PC-3 (cell line): ENCODE results near the gene BHLHE23. TPM values are rescaled to one million over a fixed set of nuclear protein-coding genes. Genes with fewer than 3 reads are reported as not detected.

Experiments used
- ATAC-seq: fragments of 200-7000 bp; cut with Tn5 transposase; 2 replicates; pipeline ENCODE4 v1.9.1; 2020; ENCODE audit warnings: mild to moderate bottlenecking, moderate library complexity
- BruUV-seq: library from RNA; stranded (reverse); fragments of 400-500 nt; replicated peaks from 2 replicates; lab custom pipeline; 2021; lab: Mats Ljungman, UMichigan
- CTCF ChIA-PET: fragments of 300-600 bp; sonication (Branson Sonifier 250); formaldehyde crosslinking; loops from one replicate; lab custom pipeline; 2022; ENCODE audit warnings: antibody characterized with exemption; lab: Charles Lee
- POLR2A ChIA-PET: fragments of 300-600 bp; sonication (Branson Sonifier 250); formaldehyde crosslinking; loops from one replicate; lab custom pipeline; 2022; ENCODE audit warnings: antibody characterized with exemption; ENCODE audit not compliant: unreplicated experiment; lab: Charles Lee
- DNase-seq: peaks from one replicate; pipeline ENCODE4 v3.0.0-alpha.2; 2015
- H2AFZ ChIP-seq: fragments of 300-600 bp; sonication (generic); 2 replicates; pipeline ENCODE4 v1.6.0; 2016; ENCODE audit warnings: antibody characterized with exemption, low read length
- H3F3A ChIP-seq: fragments of 300-600 bp; sonication (generic); one replicate; pipeline ENCODE4 v1.6.0; 2017; ENCODE audit warnings: antibody characterized with exemption, low read length, control low read depth, mild to moderate bottlenecking; ENCODE audit not compliant: unreplicated experiment
- H3K27ac ChIP-seq: fragments of 300-600 bp; sonication (generic); 2 replicates; pipeline ENCODE4 v1.5.1; 2016; ENCODE audit warnings: mild to moderate bottlenecking, low read length
- H3K27me3 ChIP-seq: fragments of 300-600 bp; sonication (generic); 2 replicates; pipeline ENCODE4 v1.6.1; 2016; ENCODE audit warnings: low read length, mixed read lengths
- H3K36me3 ChIP-seq: fragments of 300-600 bp; sonication (generic); 2 replicates; pipeline ENCODE4 v1.6.1; 2016; ENCODE audit warnings: low read depth, mixed run types, low read length, mixed read lengths
- H3K4me1 ChIP-seq: fragments of 300-600 bp; sonication (generic); 2 replicates; pipeline ENCODE4 v1.5.1; 2016; ENCODE audit warnings: low read length; ENCODE audit not compliant: insufficient read depth
- H3K4me2 ChIP-seq: fragments of 300-600 bp; sonication (generic); 2 replicates; pipeline ENCODE4 v1.6.0; 2016; ENCODE audit warnings: low read length
- H3K4me3 ChIP-seq: fragments of 300-600 bp; sonication (generic); 2 replicates; pipeline ENCODE4 v1.5.1; 2016; ENCODE audit warnings: mild to moderate bottlenecking, low read length, mixed read lengths
- H3K79me2 ChIP-seq: fragments of 300-600 bp; sonication (generic); 2 replicates; pipeline ENCODE4 v1.6.1; 2017; ENCODE audit warnings: low read length, mixed read lengths
- H3K9ac ChIP-seq: fragments of 300-600 bp; sonication (generic); 2 replicates; pipeline ENCODE4 v1.6.0; 2016; ENCODE audit warnings: mild to moderate bottlenecking, low read length
- H3K9me2 ChIP-seq: fragments of 300-600 bp; sonication (generic); replicated peaks from 2 replicates; pipeline ENCODE4 v1.6.1; 2016; ENCODE audit warnings: mixed run types, low read length, mixed read lengths
- H3K9me3 ChIP-seq: fragments of 300-600 bp; sonication (generic); 2 replicates; pipeline ENCODE4 v1.6.1; 2016; ENCODE audit warnings: low read length, mixed read lengths
- H4K20me1 ChIP-seq: fragments of 300-600 bp; sonication (generic); 2 replicates; pipeline ENCODE4 v1.6.1; 2016; ENCODE audit warnings: low read length, mixed read lengths
- EZH2 ChIP-seq: fragments of 300-600 bp; sonication (generic); IDR thresholded peaks from one replicate; pipeline ENCODE4 v1.6.1; 2017; ENCODE audit warnings: antibody characterized with exemption, mild to moderate bottlenecking, low read length; ENCODE audit not compliant: unreplicated experiment
- EZH2phosphoT487 ChIP-seq: fragments of 300-600 bp; sonication (generic); IDR thresholded peaks from 2 replicates; pipeline ENCODE4 v1.6.1; 2018; ENCODE audit warnings: mild to moderate bottlenecking, antibody characterized with exemption, low read length, borderline replicate concordance
- intact Hi-C: fragments of 100-400 bp; cut with micrococcal nuclease; formaldehyde crosslinking; loops from 2 replicates; pipeline ENCODE4 v1.9.0; 2023
- total RNA-seq: library from RNA; depleted of rRNA; stranded (reverse); fragments of >200 nt; gene quantifications from 2 replicates; pipeline ENCODE4 v1.2.3, GENCODE V29; 2014
- TF ChIP-seq, protein P1 (sequence below): fragments of 300-600 bp; sonication (generic); conservative IDR thresholded peaks from 2 replicates; pipeline ENCODE4 v1.5.1; 2017; ENCODE audit warnings: antibody characterized with exemption, low read depth, mild to moderate bottlenecking, low read length

BHLHE23 gene
- total RNA-seq, 1 experiment from 2014 or later = not detected

DNA sequence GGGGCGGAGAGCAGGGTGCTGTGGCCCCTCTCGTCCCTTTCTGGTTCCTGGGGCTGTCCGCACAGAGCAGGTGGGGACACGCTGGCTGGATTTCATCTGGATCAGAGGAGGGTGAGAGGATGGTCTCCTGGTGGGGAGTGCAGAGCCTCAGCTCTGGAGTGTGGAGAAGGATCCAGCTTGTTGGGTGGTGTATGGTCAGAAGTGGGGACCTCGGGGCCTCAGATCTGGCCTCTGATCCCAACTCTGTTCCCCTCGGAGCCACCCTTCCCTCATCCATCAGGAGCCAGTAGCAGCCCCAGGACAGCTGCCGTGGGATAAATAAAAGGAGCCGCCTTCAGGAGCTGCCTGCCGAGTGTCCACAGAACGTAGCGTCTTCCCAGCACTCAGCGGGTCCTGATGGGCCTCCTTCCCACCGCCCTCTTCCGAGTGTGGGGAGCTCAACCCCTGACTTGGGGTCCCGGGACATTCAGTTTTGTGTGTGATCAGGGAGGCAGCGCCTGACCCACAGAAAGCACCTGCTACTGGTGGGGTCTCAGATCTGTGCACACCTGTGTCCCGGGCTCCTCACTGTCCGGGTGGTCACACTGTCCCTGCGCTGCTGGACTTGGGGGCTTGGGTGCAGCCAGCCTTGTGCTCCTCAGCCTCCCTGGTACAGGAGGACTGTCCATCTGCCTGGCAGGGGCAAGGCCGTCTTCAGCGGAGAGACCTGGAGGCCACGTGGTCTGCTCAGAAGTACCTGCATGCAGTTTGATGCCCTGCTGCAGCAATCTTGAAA lies 25.4 kb upstream of the BHLHE23 start:
- no TSS peak for BruUV-seq
- CTCF ChIA-PET = no interaction called here

DNA sequence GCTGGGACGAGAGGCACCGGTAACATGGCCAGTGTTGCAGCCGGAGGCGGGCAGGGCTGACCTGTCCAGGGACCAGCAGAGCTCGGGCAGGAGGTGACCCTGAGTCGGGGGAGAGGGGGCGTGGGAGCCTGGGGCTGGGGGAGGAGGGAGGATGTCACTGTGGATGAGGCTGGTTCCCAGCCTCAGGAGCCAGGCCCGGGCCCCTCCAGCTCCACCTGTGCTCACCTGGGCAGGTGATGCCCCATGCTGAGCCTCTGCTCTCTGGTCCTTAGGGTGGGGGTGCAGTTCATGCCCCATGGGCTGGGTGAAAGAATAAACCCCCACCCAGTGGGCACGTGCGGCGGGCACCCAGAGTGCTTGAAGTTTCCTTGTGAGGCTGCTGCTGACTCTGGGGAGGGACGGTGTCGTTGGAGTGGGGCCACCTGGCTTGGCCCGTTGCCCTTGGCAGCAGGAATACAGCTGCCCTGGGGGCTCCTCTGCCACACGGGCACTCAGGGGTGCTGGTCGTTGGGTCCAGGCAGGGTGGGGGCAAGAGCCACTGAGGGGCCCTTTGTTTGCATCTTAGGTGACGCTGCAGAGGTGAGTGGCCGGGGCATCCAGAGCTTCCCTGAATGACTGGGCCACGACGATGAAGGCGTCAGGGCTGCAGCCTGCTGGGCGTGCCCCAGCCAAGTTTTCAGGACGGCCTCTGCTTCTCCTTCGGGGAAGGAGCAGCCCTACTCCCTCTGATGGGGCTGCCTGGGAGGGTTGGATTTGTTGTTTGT lies 24.7 kb upstream of the BHLHE23 start:
- H2AFZ ChIP-seq = no peak overlapping the region
- no peak for DNase-seq
- H3K36me3 ChIP-seq = no peaks in the 10 kb centered on the region
- no peak overlapping the region for H3K9ac ChIP-seq
- TF ChIP-seq, protein P1, sequence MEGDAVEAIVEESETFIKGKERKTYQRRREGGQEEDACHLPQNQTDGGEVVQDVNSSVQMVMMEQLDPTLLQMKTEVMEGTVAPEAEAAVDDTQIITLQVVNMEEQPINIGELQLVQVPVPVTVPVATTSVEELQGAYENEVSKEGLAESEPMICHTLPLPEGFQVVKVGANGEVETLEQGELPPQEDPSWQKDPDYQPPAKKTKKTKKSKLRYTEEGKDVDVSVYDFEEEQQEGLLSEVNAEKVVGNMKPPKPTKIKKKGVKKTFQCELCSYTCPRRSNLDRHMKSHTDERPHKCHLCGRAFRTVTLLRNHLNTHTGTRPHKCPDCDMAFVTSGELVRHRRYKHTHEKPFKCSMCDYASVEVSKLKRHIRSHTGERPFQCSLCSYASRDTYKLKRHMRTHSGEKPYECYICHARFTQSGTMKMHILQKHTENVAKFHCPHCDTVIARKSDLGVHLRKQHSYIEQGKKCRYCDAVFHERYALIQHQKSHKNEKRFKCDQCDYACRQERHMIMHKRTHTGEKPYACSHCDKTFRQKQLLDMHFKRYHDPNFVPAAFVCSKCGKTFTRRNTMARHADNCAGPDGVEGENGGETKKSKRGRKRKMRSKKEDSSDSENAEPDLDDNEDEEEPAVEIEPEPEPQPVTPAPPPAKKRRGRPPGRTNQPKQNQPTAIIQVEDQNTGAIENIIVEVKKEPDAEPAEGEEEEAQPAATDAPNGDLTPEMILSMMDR = no peak
- TF ChIP-seq EZH2 = no peak
- TF ChIP-seq EZH2phosphoT487 = no peak
- no peaks in the 10 kb centered on the region for H3K9me2 ChIP-seq
- H3K4me2 ChIP-seq = no peak overlapping the region
- no peaks in the 10 kb centered on the region for H3K79me2 ChIP-seq
- H3F3A ChIP-seq = no peaks in the 10 kb centered on the region
- no peak overlapping the region for H3K27ac ChIP-seq
- H4K20me1 ChIP-seq = no peaks in the 10 kb centered on the region
- no peaks in the 10 kb centered on the region for H3K4me1 ChIP-seq
- ATAC-seq = no peak
- ChIA-PET POLR2A (no interaction called here), CTCF (interaction anchor here (0.7 kb wide), 1 partner anchor 184 kb away, joined by 3 read pairs; no protein-coding TSS in a partner anchor)
- intact Hi-C loops = no loop called here
- H3K27me3 ChIP-seq = peaks cover 60% of the 10 kb centered on the region
- no peak overlapping the region for H3K4me3 ChIP-seq
- BruUV-seq = no TSS peak
- no peaks in the 10 kb centered on the region for H3K9me3 ChIP-seq

More for the DNA sequence above, 25.4 kb upstream of the BHLHE23 start:
- no peaks in the 10 kb centered on the region for H3K36me3 ChIP-seq
- no peaks in the 10 kb centered on the region for H3K9me2 ChIP-seq
- no peaks in the 10 kb centered on the region for H4K20me1 ChIP-seq
- no peak overlapping the region for H3K4me2 ChIP-seq
- no peaks in the 10 kb centered on the region for H3K9me3 ChIP-seq
- intact Hi-C loops = no loop called here
- no peaks in the 10 kb centered on the region for H3K79me2 ChIP-seq
- no peak overlapping the region for H3K9ac ChIP-seq
- peaks cover 67% of the 10 kb centered on the region for H3K27me3 ChIP-seq
- H2AFZ ChIP-seq = no peak overlapping the region
- H3F3A ChIP-seq = no peaks in the 10 kb centered on the region
- ATAC-seq = no peak
- H3K4me3 ChIP-seq = no peak overlapping the region
- TF ChIP-seq, protein P1 = no peak
- TF ChIP-seq EZH2phosphoT487 (no peak), EZH2 (no peak)
- POLR2A ChIA-PET = no interaction called here
- H3K4me1 ChIP-seq = no peaks in the 10 kb centered on the region
- no peak overlapping the region for H3K27ac ChIP-seq
- DNase-seq = no peak
